HL-60 (cell line): ENCODE data around the gene SELP.

Source experiments
- CTCF ChIP-seq: IDR thresholded peaks from one replicate; pipeline ENCODE4 v1.5.1; 2011; ENCODE audit warnings: low read length, control low read depth, inconsistent platforms; ENCODE audit not compliant: insufficient read depth
- GABPA ChIP-seq: IDR thresholded peaks from 2 replicates; pipeline ENCODE4 v1.6.1; 2012; ENCODE audit warnings: low read depth
- TF ChIP-seq, protein P1 (sequence below): IDR thresholded peaks from 2 replicates; pipeline ENCODE4 v1.6.1; 2012; ENCODE audit warnings: low read depth; ENCODE audit not compliant: insufficient replicate concordance

- TF ChIP-seq, protein P1, sequence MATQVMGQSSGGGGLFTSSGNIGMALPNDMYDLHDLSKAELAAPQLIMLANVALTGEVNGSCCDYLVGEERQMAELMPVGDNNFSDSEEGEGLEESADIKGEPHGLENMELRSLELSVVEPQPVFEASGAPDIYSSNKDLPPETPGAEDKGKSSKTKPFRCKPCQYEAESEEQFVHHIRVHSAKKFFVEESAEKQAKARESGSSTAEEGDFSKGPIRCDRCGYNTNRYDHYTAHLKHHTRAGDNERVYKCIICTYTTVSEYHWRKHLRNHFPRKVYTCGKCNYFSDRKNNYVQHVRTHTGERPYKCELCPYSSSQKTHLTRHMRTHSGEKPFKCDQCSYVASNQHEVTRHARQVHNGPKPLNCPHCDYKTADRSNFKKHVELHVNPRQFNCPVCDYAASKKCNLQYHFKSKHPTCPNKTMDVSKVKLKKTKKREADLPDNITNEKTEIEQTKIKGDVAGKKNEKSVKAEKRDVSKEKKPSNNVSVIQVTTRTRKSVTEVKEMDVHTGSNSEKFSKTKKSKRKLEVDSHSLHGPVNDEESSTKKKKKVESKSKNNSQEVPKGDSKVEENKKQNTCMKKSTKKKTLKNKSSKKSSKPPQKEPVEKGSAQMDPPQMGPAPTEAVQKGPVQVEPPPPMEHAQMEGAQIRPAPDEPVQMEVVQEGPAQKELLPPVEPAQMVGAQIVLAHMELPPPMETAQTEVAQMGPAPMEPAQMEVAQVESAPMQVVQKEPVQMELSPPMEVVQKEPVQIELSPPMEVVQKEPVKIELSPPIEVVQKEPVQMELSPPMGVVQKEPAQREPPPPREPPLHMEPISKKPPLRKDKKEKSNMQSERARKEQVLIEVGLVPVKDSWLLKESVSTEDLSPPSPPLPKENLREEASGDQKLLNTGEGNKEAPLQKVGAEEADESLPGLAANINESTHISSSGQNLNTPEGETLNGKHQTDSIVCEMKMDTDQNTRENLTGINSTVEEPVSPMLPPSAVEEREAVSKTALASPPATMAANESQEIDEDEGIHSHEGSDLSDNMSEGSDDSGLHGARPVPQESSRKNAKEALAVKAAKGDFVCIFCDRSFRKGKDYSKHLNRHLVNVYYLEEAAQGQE = no peak
- TF ChIP-seq GABPA (no peak), CTCF (no peak)
These were observed 90.7 kb downstream of the SELP start for GRCh38 chr1:169538998-169539871.
